Transverse colon (tissue), 4 donors: Measurements from ENCODE around the gene NAT10. TPM values are rescaled to one million over a fixed set of nuclear protein-coding genes. Genes with fewer than 3 reads are reported as not detected.
"Not testable (repeated sequence)": the region's sequence is repeated elsewhere in the genome, so short reads cannot be mapped to it uniquely, and the experiment has no call there.

ENCODE experiments used
- DNase-seq: peaks from one replicate; pipeline ENCODE4 v3.0.0-alpha.2; 2019
- H3K27ac ChIP-seq, 4 donors: fragments of 200-600 bp; sonication (generic); 2 replicates each; pipeline ENCODE4 v1.5.1; 2016 to 2018; ENCODE audit warnings: inconsistent platforms in 4 of 4
- H3K27me3 ChIP-seq: fragments of 200-600 bp; sonication (generic); 2 replicates; pipeline ENCODE4 v1.5.1; 2017; ENCODE audit warnings: inconsistent platforms
- H3K36me3 ChIP-seq, 4 donors: fragments of 200-600 bp; sonication (generic); 2 replicates each; pipeline ENCODE4 v1.5.1; 2017 to 2019; ENCODE audit warnings: inconsistent platforms in 4 of 4
- H3K4me1 ChIP-seq, 4 donors: fragments of 200-600 bp; sonication (generic); 2 replicates each; pipeline ENCODE4 v1.5.1; 2017 to 2020; ENCODE audit warnings: inconsistent platforms in 4 of 4
- H3K4me3 ChIP-seq, 4 donors: fragments of 200-600 bp; sonication (generic); 1 replicate in 1 of 4; 2 replicates in 3 of 4; pipeline versions ENCODE4 v1.5.1 to v1.6.1; 2017 to 2019; ENCODE audit warnings: inconsistent platforms in 4 of 4
- H3K9me3 ChIP-seq, 2 donors: fragments of 200-600 bp; sonication (generic); 2 replicates each; pipeline ENCODE4 v1.5.1; 2017 to 2019; ENCODE audit warnings: inconsistent platforms in 2 of 2
- EP300 ChIP-seq: sonication (generic); formaldehyde crosslinking; IDR thresholded peaks from one replicate; pipeline ENCODE4 v1.6.1; 2017; ENCODE audit warnings: antibody characterized with exemption, low read depth
- POLR2A ChIP-seq: fragments of 450-650 bp; IDR thresholded peaks from one replicate; pipeline ENCODE4 v1.6.1; 2016; ENCODE audit warnings: antibody characterized with exemption, mild to moderate bottlenecking, moderate library complexity
- POLR2AphosphoS5 ChIP-seq, 3 donors: sonication (generic); formaldehyde crosslinking; IDR thresholded peaks; one replicate each; pipeline ENCODE4 v1.6.1; 2016; ENCODE audit warnings: antibody characterized with exemption in 3 of 3
- WGBS, 2 donors: methylation state at CpG; one replicate each; pipeline ENCODE4 v1.1.5; 2018; ENCODE audit warnings: low coverage in 1 of 2; 5-methylcytosine and 5-hydroxymethylcytosine counted together
- in situ Hi-C, 4 donors: fragments of 200-750 bp; cut with MboI; loops; one replicate each; pipeline versions ENCODE4 v1.15.0 to v1.15.1; 2017; ENCODE audit warnings: low sequenced_read_pairs in 3 of 4, low pct_ligation_motif_present in 1 of 4, low pct_unique_long_range_greater_than_20kb in 1 of 4
- intact Hi-C: fragments of 100-400 bp; cut with DNase I; formaldehyde crosslinking; loops from one replicate; pipeline ENCODE4 v1.15.1; 2023; ENCODE audit warnings: low total_unique reads
- total RNA-seq, 4 donors: library from RNA; depleted of rRNA; stranded (reverse); fragments of >200 nt; gene quantifications; one replicate each; pipeline ENCODE4 v1.1.0, GENCODE V29; 2016
- TF ChIP-seq, protein P1 (sequence below), 5 experiments: fragments of 200-600 bp in 3 of 5; fragments of 450-650 bp in 2 of 5; sonication (generic) in 3 of 5; IDR thresholded peaks; 1 replicate in 2 of 5; 2 replicates in 3 of 5; pipeline ENCODE4 v1.5.1; 2016 to 2017; ENCODE audit warnings: antibody characterized with exemption in 5 of 5, inconsistent platforms in 3 of 5, mild to moderate bottlenecking in 2 of 5, moderate library complexity in 1 of 5

Gene NAT10
- total RNA-seq, 4 donors from 2014 or later, result 16.0 to 40.6 (median 26.9) TPM

- Histone ChIP-seq H3K4me1 (no peaks in the 10 kb centered on the region), H3K27ac (no peak overlapping the region), H3K36me3 (no peaks in the 10 kb centered on the region), H3K27me3 (no peaks in the 10 kb centered on the region), H3K4me3 (no peak overlapping the region), H3K9me3 (no peaks in the 10 kb centered on the region)
- in situ Hi-C loops, result no loop called here
- TF ChIP-seq, protein P1, sequence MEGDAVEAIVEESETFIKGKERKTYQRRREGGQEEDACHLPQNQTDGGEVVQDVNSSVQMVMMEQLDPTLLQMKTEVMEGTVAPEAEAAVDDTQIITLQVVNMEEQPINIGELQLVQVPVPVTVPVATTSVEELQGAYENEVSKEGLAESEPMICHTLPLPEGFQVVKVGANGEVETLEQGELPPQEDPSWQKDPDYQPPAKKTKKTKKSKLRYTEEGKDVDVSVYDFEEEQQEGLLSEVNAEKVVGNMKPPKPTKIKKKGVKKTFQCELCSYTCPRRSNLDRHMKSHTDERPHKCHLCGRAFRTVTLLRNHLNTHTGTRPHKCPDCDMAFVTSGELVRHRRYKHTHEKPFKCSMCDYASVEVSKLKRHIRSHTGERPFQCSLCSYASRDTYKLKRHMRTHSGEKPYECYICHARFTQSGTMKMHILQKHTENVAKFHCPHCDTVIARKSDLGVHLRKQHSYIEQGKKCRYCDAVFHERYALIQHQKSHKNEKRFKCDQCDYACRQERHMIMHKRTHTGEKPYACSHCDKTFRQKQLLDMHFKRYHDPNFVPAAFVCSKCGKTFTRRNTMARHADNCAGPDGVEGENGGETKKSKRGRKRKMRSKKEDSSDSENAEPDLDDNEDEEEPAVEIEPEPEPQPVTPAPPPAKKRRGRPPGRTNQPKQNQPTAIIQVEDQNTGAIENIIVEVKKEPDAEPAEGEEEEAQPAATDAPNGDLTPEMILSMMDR (IDR thresholded peaks at IDR 0.05), result no peak
- DNase-seq, result no peak
- WGBS, 2 donors, result 73 to 76% methylated on average over 3 to 6 of the region's 6 CpGs
- intact Hi-C loops, result no loop called here
Observed at GRCh38 chr11:34180040-34180813, 74.8 kb downstream of the NAT10 start.

- in situ Hi-C loops, intact Hi-C loops: not testable (repeated sequence)
- WGBS, 2 donors, result 43 to 74% methylated on average over 1 to 5 of the region's 5 CpGs
Observed at GRCh38 chr11:34180814-34181165, 75.4 kb downstream of the NAT10 start.

GRCh38 chr11:34181251-34181650, 75.8 kb downstream of the NAT10 start:
- WGBS, 2 donors, result 60 to 80% methylated on average over 1 to 5 of the region's 5 CpGs
- DNase-seq, result no peak
- H3K4me1 ChIP-seq, result no peaks in the 10 kb centered on the region
- in situ Hi-C loops (no loop called here), intact Hi-C loops (no loop called here)
- no peaks in the 10 kb centered on the region for H3K36me3 ChIP-seq
- TF ChIP-seq POLR2A, result no peak
- TF ChIP-seq, protein P1 (IDR thresholded peaks at IDR 0.05), result no peak
- TF ChIP-seq EP300, result no peak
- no peak for TF ChIP-seq POLR2AphosphoS5 (IDR thresholded peaks at IDR 0.05)
- H3K27ac ChIP-seq, result no peak overlapping the region
- no peaks in the 10 kb centered on the region for H3K27me3 ChIP-seq
- no peak overlapping the region for H3K4me3 ChIP-seq
- no peaks in the 10 kb centered on the region for H3K9me3 ChIP-seq

More at GRCh38 chr11:34180814-34181165, 75.4 kb downstream of the NAT10 start:
- H3K36me3 ChIP-seq, H3K4me1 ChIP-seq, H3K9me3 ChIP-seq, H3K27ac ChIP-seq, DNase-seq, H3K27me3 ChIP-seq, H3K4me3 ChIP-seq: not testable (repeated sequence)

GRCh38 chr11:34181856-34182405, 76.5 kb downstream of the NAT10 start:
- intact Hi-C loops, result no loop called here
- no peaks in the 10 kb centered on the region for H3K27me3 ChIP-seq
- no peaks in the 10 kb centered on the region for H3K9me3 ChIP-seq
- 86 to 96% methylated on average over 1 to 8 of the region's 8 CpGs for WGBS, 2 donors
- H3K4me3 ChIP-seq, result no peak overlapping the region
- no peaks in the 10 kb centered on the region for H3K36me3 ChIP-seq
- DNase-seq, result no peak
- in situ Hi-C loops, result no loop called here
- TF ChIP-seq, protein P1 (IDR thresholded peaks at IDR 0.05), result no peak
- TF ChIP-seq POLR2AphosphoS5 (IDR thresholded peaks at IDR 0.05) (no peak), POLR2A (no peak), EP300 (no peak)
- no peak overlapping the region for H3K27ac ChIP-seq
- H3K4me1 ChIP-seq, result no peaks in the 10 kb centered on the region

GRCh38 chr11:34182425-34182824, 77.0 kb downstream of the NAT10 start:
- intact Hi-C loops, result no loop called here
- H3K27ac ChIP-seq, result no peak overlapping the region
- no peak overlapping the region for H3K4me3 ChIP-seq
- no peaks in the 10 kb centered on the region for H3K27me3 ChIP-seq
- no peaks in the 10 kb centered on the region for H3K36me3 ChIP-seq
- 92% methylated on average over 2 of the region's 2 CpGs; no CpG with 5 or more reads in 1 of the 2 donors for WGBS, 2 donors
- TF ChIP-seq EP300, result no peak
- no peak for TF ChIP-seq POLR2A
- no peak for TF ChIP-seq POLR2AphosphoS5 (IDR thresholded peaks at IDR 0.05)
- TF ChIP-seq, protein P1 (IDR thresholded peaks at IDR 0.05), result no peak
- no peaks in the 10 kb centered on the region for H3K9me3 ChIP-seq
- in situ Hi-C loops, result no loop called here
- H3K4me1 ChIP-seq, result no peaks in the 10 kb centered on the region
- DNase-seq, result no peak
